ENCODE measurements around the gene HLA-DOA. TPM values are rescaled to one million over a fixed set of nuclear protein-coding genes. Genes with fewer than 3 reads are reported as not detected.

Gene HLA-DOA
- total RNA-seq, 1 donor from 2014 or later, result 4.1 TPM

DNA sequence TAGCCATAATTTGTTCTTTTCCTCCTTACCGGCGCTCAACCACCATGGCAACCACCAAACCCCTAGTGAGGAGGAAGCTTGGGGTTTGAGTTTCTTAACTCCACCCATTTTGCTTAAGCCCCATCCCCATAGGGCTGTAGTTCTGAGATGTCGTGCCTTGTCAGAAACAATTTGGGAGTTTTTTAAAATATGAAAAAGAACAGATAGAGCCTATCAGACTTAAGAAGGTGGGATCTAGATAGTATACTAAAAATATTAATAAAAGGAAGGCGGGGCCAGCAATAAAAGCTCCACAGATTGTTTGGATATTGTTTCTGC, 35.4 kb downstream of the HLA-DOA start:
- peak overlapping the region; percentile 92 for H3K4me3 Mint-ChIP-seq (ENCODE audit: low read depth)
- H3K9me3 Mint-ChIP-seq (ENCODE audit: low read depth), result no peaks in the 10 kb centered on the region
- peak overlapping the region; percentile 100 for H3K27ac Mint-ChIP-seq
- H3K27me3 Mint-ChIP-seq, result no peaks in the 10 kb centered on the region
- DNase-seq (ENCODE audit: low spot score, unreplicated experiment), result no peak
- peaks cover 63% of the 10 kb centered on the region for H3K36me3 Mint-ChIP-seq (ENCODE audit: insufficient read depth)
- H3K4me1 Mint-ChIP-seq (ENCODE audit: low read depth), result peaks cover 28% of the 10 kb centered on the region
- TF ChIP-seq, protein P1, sequence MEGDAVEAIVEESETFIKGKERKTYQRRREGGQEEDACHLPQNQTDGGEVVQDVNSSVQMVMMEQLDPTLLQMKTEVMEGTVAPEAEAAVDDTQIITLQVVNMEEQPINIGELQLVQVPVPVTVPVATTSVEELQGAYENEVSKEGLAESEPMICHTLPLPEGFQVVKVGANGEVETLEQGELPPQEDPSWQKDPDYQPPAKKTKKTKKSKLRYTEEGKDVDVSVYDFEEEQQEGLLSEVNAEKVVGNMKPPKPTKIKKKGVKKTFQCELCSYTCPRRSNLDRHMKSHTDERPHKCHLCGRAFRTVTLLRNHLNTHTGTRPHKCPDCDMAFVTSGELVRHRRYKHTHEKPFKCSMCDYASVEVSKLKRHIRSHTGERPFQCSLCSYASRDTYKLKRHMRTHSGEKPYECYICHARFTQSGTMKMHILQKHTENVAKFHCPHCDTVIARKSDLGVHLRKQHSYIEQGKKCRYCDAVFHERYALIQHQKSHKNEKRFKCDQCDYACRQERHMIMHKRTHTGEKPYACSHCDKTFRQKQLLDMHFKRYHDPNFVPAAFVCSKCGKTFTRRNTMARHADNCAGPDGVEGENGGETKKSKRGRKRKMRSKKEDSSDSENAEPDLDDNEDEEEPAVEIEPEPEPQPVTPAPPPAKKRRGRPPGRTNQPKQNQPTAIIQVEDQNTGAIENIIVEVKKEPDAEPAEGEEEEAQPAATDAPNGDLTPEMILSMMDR (IDR thresholded peaks at IDR 0.05; ENCODE audit: unreplicated experiment), result no peak

DNA sequence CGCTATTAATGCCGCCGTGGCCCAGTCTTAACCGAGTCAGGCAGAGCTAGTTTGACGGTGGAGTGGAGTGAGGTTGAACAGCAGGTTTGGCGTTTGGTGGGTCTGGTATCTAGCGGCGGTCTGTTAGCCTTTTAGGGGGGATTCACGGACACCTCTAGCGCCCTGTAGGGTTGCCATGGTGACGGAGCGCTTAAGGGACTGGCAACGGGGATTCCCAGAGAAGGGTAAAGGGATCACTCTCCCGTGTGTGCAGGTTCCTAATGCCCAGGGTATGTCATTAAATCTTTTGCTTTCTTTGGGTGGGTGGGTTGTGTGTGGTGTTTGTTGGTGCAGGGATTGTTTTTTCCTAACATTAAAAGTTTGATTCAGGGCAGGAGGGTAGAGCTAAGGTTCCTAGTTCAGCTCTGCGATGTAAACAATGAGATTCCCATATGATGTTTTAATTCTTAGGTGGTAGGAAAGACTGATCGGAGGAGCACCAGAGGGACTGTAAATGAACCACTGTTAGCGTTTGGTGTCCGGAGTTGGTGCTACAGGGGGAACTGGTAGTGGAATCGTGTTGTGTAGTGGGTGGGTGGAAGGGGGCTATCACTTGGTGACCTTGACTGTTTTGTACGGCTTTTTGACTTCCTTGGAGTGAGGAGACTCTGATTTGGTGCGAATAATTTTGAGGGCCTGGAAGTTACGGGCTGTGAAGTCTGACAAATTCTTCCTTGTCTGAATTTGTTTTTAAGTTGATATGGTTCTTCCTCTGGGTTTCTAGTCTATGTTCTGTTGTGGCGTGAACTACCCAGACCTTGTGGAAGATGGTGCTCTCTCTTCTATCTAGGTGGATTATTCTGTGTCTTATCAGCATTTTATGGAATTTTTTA, 36.0 kb downstream of the HLA-DOA start:
- no peaks in the 10 kb centered on the region for H3K27me3 Mint-ChIP-seq
- peak overlapping the region; percentile 92 for H3K4me3 Mint-ChIP-seq (ENCODE audit: low read depth)
- peaks cover 27% of the 10 kb centered on the region for H3K4me1 Mint-ChIP-seq (ENCODE audit: low read depth)
- TF ChIP-seq, protein P1 (IDR thresholded peaks at IDR 0.05; ENCODE audit: unreplicated experiment), result no peak
- H3K9me3 Mint-ChIP-seq (ENCODE audit: low read depth), result no peaks in the 10 kb centered on the region
- no peak for DNase-seq (ENCODE audit: low spot score, unreplicated experiment)
- peak overlapping the region; percentile 100 for H3K27ac Mint-ChIP-seq
- peaks cover 60% of the 10 kb centered on the region for H3K36me3 Mint-ChIP-seq (ENCODE audit: insufficient read depth)

DNA sequence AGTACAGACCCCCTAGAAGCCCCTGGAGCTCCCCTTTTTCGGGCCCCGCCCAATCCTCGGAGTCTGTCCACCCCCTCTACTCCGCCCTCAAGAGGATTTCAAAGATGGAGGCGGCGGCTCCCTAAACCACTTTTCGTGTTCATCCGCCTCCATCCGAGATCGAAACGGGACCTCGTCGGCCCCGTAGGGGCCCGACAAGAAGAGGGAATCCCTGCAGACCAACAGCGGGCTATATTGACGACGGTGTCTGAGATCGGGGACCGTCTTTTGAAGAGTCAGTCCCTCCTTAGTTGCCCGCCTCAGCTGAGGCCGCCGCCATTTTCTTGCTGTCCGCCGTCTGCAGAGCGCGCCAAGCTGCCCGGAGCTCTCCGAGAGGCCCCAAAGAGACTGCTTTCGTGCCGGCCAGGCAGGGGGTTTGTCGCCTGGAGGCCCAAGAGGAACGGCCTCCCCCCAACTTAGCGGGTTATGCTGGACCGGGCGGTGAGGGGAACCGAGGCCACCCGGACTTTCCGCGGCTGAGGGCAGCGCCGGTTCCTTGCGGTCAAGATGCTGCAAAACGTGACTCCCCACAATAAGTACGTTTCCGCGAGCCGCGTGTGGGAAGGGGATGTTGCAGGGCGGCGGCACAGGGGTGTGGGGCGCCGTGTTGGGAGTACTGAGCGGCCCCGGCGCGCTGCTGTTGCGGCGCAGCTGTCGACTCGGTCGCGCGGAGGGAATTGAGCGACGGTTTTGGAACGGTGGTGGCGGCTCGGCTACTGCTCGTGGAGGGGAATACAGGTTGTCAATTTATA, 36.8 kb downstream of the HLA-DOA start:
- peak overlapping the region; percentile 92 for H3K4me3 Mint-ChIP-seq (ENCODE audit: low read depth)
- H3K9me3 Mint-ChIP-seq (ENCODE audit: low read depth), result no peaks in the 10 kb centered on the region
- peak overlapping the region; percentile 100 for H3K27ac Mint-ChIP-seq
- H3K4me1 Mint-ChIP-seq (ENCODE audit: low read depth), result peaks cover 28% of the 10 kb centered on the region
- peaks cover 52% of the 10 kb centered on the region for H3K36me3 Mint-ChIP-seq (ENCODE audit: insufficient read depth)
- DNase-seq (ENCODE audit: low spot score, unreplicated experiment), result no peak
- TF ChIP-seq, protein P1 (IDR thresholded peaks at IDR 0.05; ENCODE audit: unreplicated experiment), result no peak
- H3K27me3 Mint-ChIP-seq, result no peaks in the 10 kb centered on the region

DNA sequence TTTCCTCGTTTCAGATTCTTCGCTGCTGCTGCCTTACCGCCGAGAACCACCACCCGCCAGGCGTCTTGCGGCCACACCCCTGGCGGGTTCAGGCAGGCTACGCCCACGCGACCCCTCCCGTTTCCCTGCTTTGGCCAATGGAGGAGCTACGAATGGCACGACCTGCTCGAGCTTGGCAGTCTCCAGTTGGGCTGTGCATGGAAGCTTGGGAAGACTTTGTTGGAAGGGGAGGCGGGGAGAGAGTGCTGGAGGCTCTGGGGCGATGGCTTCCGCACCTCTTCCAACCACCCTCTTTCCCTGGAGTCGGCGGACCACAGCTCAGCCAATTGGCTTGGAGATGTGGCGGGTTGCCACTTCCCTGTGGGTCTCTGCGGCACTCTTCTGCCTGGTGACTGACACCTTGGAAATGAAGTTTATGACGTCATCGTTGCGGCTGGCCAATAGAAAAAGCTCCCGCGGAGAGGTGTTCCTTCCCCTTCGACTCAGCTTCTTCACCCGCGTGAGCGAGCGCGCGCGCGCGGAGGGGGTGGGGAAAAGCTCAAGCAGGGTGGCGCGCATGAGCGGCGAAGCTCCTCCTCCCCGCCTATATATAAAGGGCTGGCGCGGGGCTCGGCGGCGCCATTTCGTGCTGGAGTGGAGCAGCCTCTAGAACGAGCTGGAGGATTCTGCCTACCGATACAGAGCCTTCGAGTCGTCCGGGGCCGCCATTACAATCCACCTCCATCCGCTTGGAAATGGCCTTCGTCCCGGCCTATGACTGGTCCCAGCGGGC, 37.6 kb downstream of the HLA-DOA start:
- TF ChIP-seq, protein P1 (IDR thresholded peaks at IDR 0.05; ENCODE audit: unreplicated experiment), result no peak
- Mint-ChIP-seq H3K36me3 (ENCODE audit: insufficient read depth) (peaks cover 45% of the 10 kb centered on the region), H3K4me3 (ENCODE audit: low read depth) (peak overlapping the region; percentile 92), H3K9me3 (ENCODE audit: low read depth) (no peaks in the 10 kb centered on the region), H3K27me3 (no peaks in the 10 kb centered on the region), H3K27ac (peak overlapping the region; percentile 100), H3K4me1 (ENCODE audit: low read depth) (peaks cover 32% of the 10 kb centered on the region)
- DNase-seq (ENCODE audit: low spot score, unreplicated experiment), result peak; percentile 99

DNA sequence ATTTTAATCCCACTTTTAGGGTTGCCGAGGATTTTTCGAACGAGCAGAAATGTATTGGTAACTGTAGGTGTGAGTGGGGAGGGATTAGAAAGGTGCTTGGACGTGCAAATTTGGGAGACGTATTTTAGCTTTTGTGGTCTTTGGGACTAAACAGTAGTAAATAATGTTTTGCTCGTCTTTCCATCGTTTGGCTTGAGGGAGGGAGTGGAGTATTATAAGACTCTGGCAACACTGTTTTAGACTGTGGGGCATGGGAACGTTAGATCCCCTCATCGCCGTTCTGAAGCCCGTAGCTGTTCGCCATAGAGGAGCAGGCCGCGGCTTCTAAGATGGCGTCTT, 38.2 kb downstream of the HLA-DOA start:
- no peaks in the 10 kb centered on the region for H3K27me3 Mint-ChIP-seq
- H3K4me3 Mint-ChIP-seq (ENCODE audit: low read depth), result peak overlapping the region; percentile 92
- peaks cover 33% of the 10 kb centered on the region for H3K4me1 Mint-ChIP-seq (ENCODE audit: low read depth)
- peak overlapping the region; percentile 100 for H3K27ac Mint-ChIP-seq
- H3K9me3 Mint-ChIP-seq (ENCODE audit: low read depth), result no peaks in the 10 kb centered on the region
- H3K36me3 Mint-ChIP-seq (ENCODE audit: insufficient read depth), result peaks cover 40% of the 10 kb centered on the region
- DNase-seq (ENCODE audit: low spot score, unreplicated experiment), result no peak
- TF ChIP-seq, protein P1 (IDR thresholded peaks at IDR 0.05; ENCODE audit: unreplicated experiment), result no peak

Measured in progenitor cell of endocrine pancreas (in vitro differentiated cells).